ENCODE measurements around the gene IKZF5.

IKZF5 gene

DNA sequence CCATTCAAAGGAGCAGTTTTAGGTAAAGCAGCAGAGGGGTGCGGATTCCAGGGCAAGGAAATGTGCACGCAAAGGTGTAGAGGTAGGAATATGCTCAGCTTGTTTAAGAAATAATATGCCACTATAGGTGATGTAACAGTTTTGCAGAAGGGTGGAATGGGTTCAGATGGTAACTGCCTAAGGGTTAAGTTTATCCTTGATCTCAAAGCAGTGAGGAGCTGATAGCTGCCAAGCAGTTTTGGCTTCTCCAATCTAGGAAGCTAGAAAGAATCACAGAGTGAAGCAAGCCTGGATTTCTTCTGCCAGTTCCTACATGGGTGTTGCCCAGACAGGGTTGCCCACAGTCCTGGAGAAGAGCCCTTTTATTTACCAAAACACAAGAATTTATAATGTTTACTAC is 6.2 kb upstream of the IKZF5 start:
- no peak for DNase-seq

DNA sequence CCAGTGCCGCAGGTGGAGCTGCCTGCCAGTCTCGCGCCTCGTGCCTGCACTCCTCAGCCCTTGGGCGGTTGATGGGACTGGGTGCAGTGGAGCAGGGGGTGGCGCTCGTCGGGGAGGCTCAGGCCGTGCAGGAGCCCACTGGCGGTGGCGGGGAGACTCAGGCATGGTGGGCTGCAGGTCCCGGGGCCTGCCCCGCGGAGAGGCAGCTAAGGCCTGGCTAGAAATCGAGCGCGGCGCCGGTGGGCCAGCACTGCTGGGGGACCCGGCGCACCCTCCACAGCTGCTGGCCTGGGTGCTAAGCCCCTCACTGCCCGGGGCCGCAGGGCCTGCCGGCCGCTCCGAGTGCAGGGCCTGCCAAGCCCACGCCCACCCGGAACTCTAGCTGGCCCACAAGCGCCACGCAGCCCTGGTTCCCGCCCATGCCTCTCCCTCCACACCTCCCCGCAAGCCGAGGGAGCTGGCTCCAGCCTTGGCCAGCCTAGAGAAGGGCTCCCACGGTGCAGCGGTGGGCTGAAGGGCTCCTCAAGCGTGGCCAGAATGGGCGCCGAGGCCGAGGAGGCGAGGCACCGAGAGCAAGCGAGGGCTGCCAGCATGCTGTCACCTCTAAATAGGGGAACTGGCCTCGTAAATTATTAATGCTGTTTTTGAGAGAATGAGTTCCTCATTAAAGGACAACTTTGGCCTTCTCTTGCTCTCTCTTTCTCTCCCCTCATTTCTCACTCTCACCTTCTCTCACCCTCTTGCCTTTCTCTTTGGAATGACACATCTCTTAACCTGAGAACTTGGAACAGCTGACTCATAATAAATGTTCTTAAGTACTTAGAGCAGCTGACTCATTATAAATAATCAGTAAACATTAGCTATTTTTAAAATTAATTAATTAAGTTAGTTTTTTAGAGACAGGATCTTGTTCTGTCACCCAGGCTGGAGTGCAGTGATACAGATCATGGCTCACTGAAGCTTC is 5.1 kb upstream of the IKZF5 start:
- no peak for DNase-seq

- DNase-seq, result no peak
Observed at GRCh38 chr10:123011987-123012386, 3.4 kb upstream of the IKZF5 start.

GRCh38 chr10:123009105-123009820 is 668 bp upstream of the IKZF5 start:
- DNase-seq, result no peak

GRCh38 chr10:123007558-123008354 is 839 bp downstream of the IKZF5 start:
- DNase-seq, result peak; percentile 64

GRCh38 chr10:123004298-123004697 is 4.3 kb downstream of the IKZF5 start:
- no peak for DNase-seq

DNA sequence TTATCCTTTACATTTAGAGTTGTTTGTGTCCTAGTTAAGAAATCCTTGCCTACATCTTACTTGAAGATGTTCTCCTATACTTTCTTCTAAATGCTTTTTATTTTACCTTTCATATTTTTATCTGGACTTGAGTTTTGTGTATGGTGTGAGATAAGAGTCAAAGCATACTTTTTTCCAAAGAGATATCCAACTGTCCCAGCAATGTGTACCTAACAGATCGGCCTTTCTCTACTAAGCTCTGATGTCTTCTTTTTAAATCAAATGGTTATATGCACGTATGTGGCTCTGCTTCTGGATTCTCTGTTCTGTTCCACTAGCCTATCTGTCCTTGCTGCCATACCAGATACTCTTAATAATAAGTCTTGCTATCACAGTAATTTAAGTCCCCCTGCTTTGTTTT is 7.2 kb downstream of the IKZF5 start:
- no peak for DNase-seq

DNA sequence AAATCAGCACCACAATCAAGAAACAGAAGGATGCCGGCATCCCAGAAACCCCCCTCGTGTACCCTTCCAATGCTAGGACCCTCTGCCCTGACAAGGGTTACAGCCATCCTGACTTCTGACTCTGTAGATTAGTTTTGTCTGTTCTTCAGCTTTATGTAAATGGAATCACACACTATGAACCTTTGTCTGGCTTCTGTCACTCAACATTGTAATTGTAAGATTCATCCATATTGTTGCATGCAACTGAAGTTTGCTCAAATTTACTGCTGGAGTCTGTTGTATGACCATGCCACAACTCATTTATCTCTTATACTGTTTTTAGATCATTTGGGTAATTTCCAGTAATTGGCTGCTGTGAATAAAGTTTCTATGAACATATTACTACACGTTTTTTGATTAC is 8.4 kb downstream of the IKZF5 start:
- DNase-seq, result no peak

- no peak for DNase-seq
Observed at GRCh38 chr10:122999347-122999746, 9.2 kb downstream of the IKZF5 start.

GRCh38 chr10:122998934-122999333 is 9.7 kb downstream of the IKZF5 start:
- DNase-seq, result no peak

GRCh38 chr10:122998360-122998917 is 10.2 kb downstream of the IKZF5 start:
- no peak for DNase-seq

- no peak for DNase-seq
Observed at GRCh38 chr10:122997864-122998263, 10.7 kb downstream of the IKZF5 start.

DNA sequence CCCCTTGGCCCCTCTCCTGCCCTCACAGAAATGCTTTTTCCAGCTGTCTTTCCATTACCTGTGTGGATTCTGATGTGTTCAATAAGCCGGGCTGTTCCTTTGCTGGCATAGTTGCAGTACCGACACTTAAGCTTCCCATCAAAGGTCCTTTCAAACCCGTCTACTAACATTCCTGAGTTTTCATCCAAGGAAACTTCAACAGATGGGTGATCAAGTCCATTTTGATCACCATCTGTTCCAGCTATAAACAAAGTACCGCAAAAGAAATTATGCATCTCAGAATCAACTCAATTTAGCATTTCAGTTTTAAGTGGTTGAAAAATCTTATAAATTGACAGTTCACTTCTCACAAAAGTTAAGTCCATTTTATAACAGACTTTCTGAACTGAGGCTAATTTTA is 12.7 kb downstream of the IKZF5 start:
- no peak for DNase-seq

- DNase-seq, result no peak
Observed at GRCh38 chr10:122993797-122994336, 14.7 kb downstream of the IKZF5 start.

- DNase-seq, result no peak
Observed at GRCh38 chr10:122992031-122992585, 16.5 kb downstream of the IKZF5 start.

GRCh38 chr10:122990278-122990677 is 18.3 kb downstream of the IKZF5 start:
- DNase-seq, result no peak

GRCh38 chr10:122988501-122988900 is 20.1 kb downstream of the IKZF5 start:
- DNase-seq, result no peak

- DNase-seq, result no peak
Observed at GRCh38 chr10:122986335-122986734, 22.3 kb downstream of the IKZF5 start.

- DNase-seq, result no peak
Observed at GRCh38 chr10:122984708-122985107, 23.9 kb downstream of the IKZF5 start.

DNA sequence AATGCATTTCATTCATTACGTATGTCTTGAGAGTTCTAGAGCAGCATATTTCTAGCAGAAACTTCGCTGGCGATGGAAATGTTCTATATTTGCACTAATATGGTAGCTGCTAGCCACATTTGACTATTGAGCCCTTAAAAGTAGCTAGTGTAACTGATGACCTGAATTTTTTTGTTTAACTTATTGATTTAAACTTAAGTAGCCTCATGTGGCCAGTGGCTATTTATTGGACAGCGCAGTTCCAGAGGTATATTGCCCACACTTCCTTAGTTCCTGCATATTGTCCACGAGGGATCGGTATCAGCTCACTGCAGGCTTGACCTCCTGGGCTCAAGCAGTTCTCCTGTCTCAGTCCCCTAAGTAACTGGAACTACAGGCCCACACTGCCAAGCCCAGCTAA is 24.7 kb downstream of the IKZF5 start:
- DNase-seq, result no peak

GRCh38 chr10:122981066-122981464 is 27.5 kb downstream of the IKZF5 start:
- no peak for DNase-seq

Data from CD4-positive, alpha-beta T cell treated with Interleukin-15 for 1 hour (primary cell).